H9 (cell line): ENCODE results near the gene SLC23A2. TPM values are rescaled to one million over a fixed set of nuclear protein-coding genes. Genes with fewer than 3 reads are reported as not detected.

Source experiments
- DNase-seq: peaks from one replicate; pipeline ENCODE4 v3.0.0-alpha.2; 2017
- H2AFZ ChIP-seq: one replicate; pipeline ENCODE4 v1.6.1; 2013; ENCODE audit warnings: mild to moderate bottlenecking, low read length, control low read depth, moderate library complexity
- H2AK5ac ChIP-seq: 2 replicates; pipeline ENCODE4 v1.6.1; 2013; ENCODE audit warnings: low read length, control low read depth, mixed read lengths; ENCODE audit not compliant: insufficient read length
- H2BK120ac ChIP-seq: one replicate; pipeline ENCODE4 v1.6.1; 2013; ENCODE audit warnings: low read depth, mild to moderate bottlenecking, low read length, control low read depth, inconsistent platforms; ENCODE audit not compliant: poor library complexity, severe bottlenecking
- H2BK12ac ChIP-seq: 2 replicates; pipeline ENCODE4 v1.6.1; 2013; ENCODE audit warnings: low read length, control low read depth, mixed read lengths, low read depth; ENCODE audit not compliant: insufficient read length
- H2BK15ac ChIP-seq: 2 replicates; pipeline ENCODE4 v1.6.1; 2013; ENCODE audit warnings: low read depth, low read length, control low read depth
- H2BK20ac ChIP-seq: one replicate; pipeline ENCODE4 v1.6.1; 2013; ENCODE audit warnings: low read depth, mild to moderate bottlenecking, low read length, control low read depth, inconsistent platforms; ENCODE audit not compliant: poor library complexity, severe bottlenecking
- H2BK5ac ChIP-seq: 2 replicates; pipeline ENCODE4 v1.6.1; 2013; ENCODE audit warnings: low read length, control low read depth, mixed read lengths; ENCODE audit not compliant: insufficient read length
- H3K14ac ChIP-seq: 2 replicates; pipeline ENCODE4 v1.6.1; 2013; ENCODE audit warnings: low read length, control low read depth; ENCODE audit not compliant: insufficient read depth
- H3K18ac ChIP-seq: 2 replicates; pipeline ENCODE4 v1.6.1; 2013; ENCODE audit warnings: low read depth, mild to moderate bottlenecking, mixed read lengths, low read length, control low read depth; ENCODE audit not compliant: insufficient read length
- H3K23ac ChIP-seq: 2 replicates; pipeline ENCODE4 v1.6.1; 2013; ENCODE audit warnings: low read length, control low read depth, mixed read lengths, low read depth; ENCODE audit not compliant: insufficient read length
- H3K23me2 ChIP-seq: 2 replicates; pipeline ENCODE4 v1.6.1; 2013; ENCODE audit warnings: low read depth, mild to moderate bottlenecking, mixed read lengths, low read length, control low read depth; ENCODE audit not compliant: insufficient read length, poor library complexity, severe bottlenecking
- H3K27ac ChIP-seq: 2 replicates; pipeline ENCODE4 v1.5.1; 2013; ENCODE audit warnings: low read length, control low read depth, mixed read lengths, low read depth; ENCODE audit not compliant: insufficient read length
- H3K27me3 ChIP-seq: 2 replicates; pipeline ENCODE4 v1.6.1; 2013; ENCODE audit warnings: low read length, control low read depth, inconsistent platforms; ENCODE audit not compliant: insufficient read depth
- H3K4ac ChIP-seq: 2 replicates; pipeline ENCODE4 v1.6.1; 2013; ENCODE audit warnings: low read depth, mild to moderate bottlenecking, control low read depth, inconsistent platforms, low read length, moderate library complexity
- H3K4me1 ChIP-seq: 2 replicates; pipeline ENCODE4 v1.6.1; 2013; ENCODE audit warnings: low read length, control low read depth, inconsistent platforms; ENCODE audit not compliant: insufficient read depth
- H3K4me2 ChIP-seq: 2 replicates; pipeline ENCODE4 v1.6.1; 2013; ENCODE audit warnings: low read length, control low read depth, mixed read lengths; ENCODE audit not compliant: insufficient read length, insufficient read depth
- H3K56ac ChIP-seq: 2 replicates; pipeline ENCODE4 v1.6.1; 2013; ENCODE audit warnings: low read depth, mild to moderate bottlenecking, mixed read lengths, low read length, control low read depth; ENCODE audit not compliant: insufficient read length
- H3K79me1 ChIP-seq: 2 replicates; pipeline ENCODE4 v1.6.1; 2013; ENCODE audit warnings: low read depth, mild to moderate bottlenecking, moderate library complexity, low read length, control low read depth, inconsistent platforms; ENCODE audit not compliant: insufficient read depth, poor library complexity, severe bottlenecking
- H3K79me2 ChIP-seq: 2 replicates; pipeline ENCODE4 v1.6.1; 2013; ENCODE audit warnings: low read length, control low read depth, inconsistent platforms; ENCODE audit not compliant: insufficient read depth
- H3K9ac ChIP-seq: 2 replicates; pipeline ENCODE4 v1.6.1; 2013; ENCODE audit warnings: low read length, control low read depth, mixed read lengths; ENCODE audit not compliant: insufficient read length; ENCODE audit errors: extremely low read depth
- H3K9me3 ChIP-seq: one replicate; pipeline ENCODE4 v1.6.1; 2013; ENCODE audit warnings: low read depth, low read length, inconsistent platforms; ENCODE audit not compliant: control insufficient read depth
- H3T11ph ChIP-seq: one replicate; pipeline ENCODE4 v1.6.1; 2013; ENCODE audit warnings: mild to moderate bottlenecking, low read length, control low read depth, inconsistent platforms
- H4K20me1 ChIP-seq: one replicate; pipeline ENCODE4 v1.6.1; 2013; ENCODE audit not compliant: control insufficient read depth, insufficient read length, insufficient read depth
- H4K5ac ChIP-seq: 2 replicates; pipeline ENCODE4 v1.6.1; 2013; ENCODE audit warnings: low read depth, mild to moderate bottlenecking, mixed read lengths, low read length, control low read depth; ENCODE audit not compliant: insufficient read length
- H4K8ac ChIP-seq: replicated peaks from 2 replicates; pipeline ENCODE4 v1.6.1; 2013; ENCODE audit warnings: low read length, control low read depth, mixed read lengths, low read depth; ENCODE audit not compliant: insufficient read length
- H4K91ac ChIP-seq: 2 replicates; pipeline ENCODE4 v1.6.1; 2013; ENCODE audit warnings: low read depth, mild to moderate bottlenecking, moderate library complexity, mixed read lengths, low read length, control low read depth; ENCODE audit not compliant: insufficient read length
- H3K27ac Mint-ChIP-seq, 3 experiments: 2 replicates in 2 of 3; 3 replicates in 1 of 3; pipeline ENCODE4 v1.8.0; 2020 to 2021; ENCODE audit warnings: mixed read lengths in 3 of 3, mild to moderate bottlenecking in 1 of 3, moderate library complexity in 1 of 3
- H3K27me3 Mint-ChIP-seq: 2 replicates; pipeline ENCODE4 v1.8.0; 2021; ENCODE audit warnings: low read depth, mild to moderate bottlenecking, moderate library complexity, mixed read lengths
- H3K36me3 Mint-ChIP-seq, 3 experiments: 2 replicates in 2 of 3; 3 replicates in 1 of 3; pipeline ENCODE4 v1.8.0; 2020 to 2021; ENCODE audit warnings: low read depth in 3 of 3, mixed read lengths in 3 of 3; ENCODE audit not compliant: insufficient read depth in 1 of 3
- H3K4me1 Mint-ChIP-seq, 2 experiments: 2 replicates each; pipeline ENCODE4 v1.8.0; 2020; ENCODE audit warnings: mixed read lengths in 2 of 2
- H3K4me3 Mint-ChIP-seq, 2 experiments: 2 replicates in 1 of 2; 3 replicates in 1 of 2; pipeline ENCODE4 v1.8.0; 2020 to 2021; ENCODE audit warnings: mild to moderate bottlenecking in 2 of 2, mixed read lengths in 2 of 2, moderate library complexity in 1 of 2
- H3K9me3 Mint-ChIP-seq, 2 experiments: 2 replicates in 1 of 2; 3 replicates in 1 of 2; pipeline ENCODE4 v1.8.0; 2020; ENCODE audit warnings: mild to moderate bottlenecking in 2 of 2, mixed read lengths in 2 of 2, moderate library complexity in 1 of 2
- WGBS: extraction: QIAGEN DNeasy Blood & Tissue Kit; methylation state at CpG from one replicate; pipeline ENCODE4 v1.1.7; 2013; ENCODE audit warnings: missing lambda C conversion rate, low lambda C conversion rate, mixed read lengths; ENCODE audit not compliant: insufficient read length; ENCODE audit errors: extremely low coverage; 5-methylcytosine and 5-hydroxymethylcytosine counted together
- total RNA-seq: library from RNA; stranded (reverse); gene quantifications from 2 replicates; pipeline ENCODE4 v1.2.1, GENCODE V29; 2021
- TF ChIP-seq, protein P1 (sequence below): fragments of 200-600 bp; sonication (generic); conservative IDR thresholded peaks from 3 replicates; pipeline ENCODE4 v1.8.0; 2021; ENCODE audit warnings: antibody characterized with exemption, mild to moderate bottlenecking

SLC23A2 gene
- total RNA-seq, 1 experiment from 2014 or later, result 16.5 TPM

GRCh38 chr20:4987130-4987529 lies 14.2 kb downstream of the SLC23A2 start:
- H4K20me1 ChIP-seq, result no peaks in the 10 kb centered on the region
- H3K79me1 ChIP-seq, result peaks cover 3% of the 10 kb centered on the region
- H3K4me1 ChIP-seq, result no peaks in the 10 kb centered on the region
- peaks cover 11 to 17% of the 10 kb centered on the region in 2 experiments for H3K4me1 Mint-ChIP-seq
- no peak overlapping the region for H3K27ac ChIP-seq
- H3K9me3 Mint-ChIP-seq, result no peaks in the 10 kb centered on the region
- no peaks in the 10 kb centered on the region for H3K79me2 ChIP-seq
- DNase-seq, result no peak
- H3K23me2 ChIP-seq, result no peaks in the 10 kb centered on the region
- no peak overlapping the region for H3K56ac ChIP-seq
- no peak overlapping the region for H4K5ac ChIP-seq
- no peak overlapping the region for H4K91ac ChIP-seq
- H3K27me3 Mint-ChIP-seq, result no peaks in the 10 kb centered on the region
- no peak overlapping the region for H3K18ac ChIP-seq
- no peak overlapping the region for H2BK20ac ChIP-seq
- no peak overlapping the region for H2BK120ac ChIP-seq
- no peak overlapping the region for H2AK5ac ChIP-seq
- H3K9ac ChIP-seq, result no peak overlapping the region
- H3K4me2 ChIP-seq, result no peak overlapping the region
- no peak overlapping the region for H3K23ac ChIP-seq
- H3T11ph ChIP-seq, result no peak overlapping the region
- no CpG with 5 or more reads among the region's 6 CpGs for WGBS
- no peak overlapping the region for H2AFZ ChIP-seq
- peak overlapping the region in 2 of 3 experiments; percentile 29 to 78; a peak in 4 of 7 replicates for H3K27ac Mint-ChIP-seq
- no peak overlapping the region for H4K8ac ChIP-seq
- no peaks in the 10 kb centered on the region for H3K9me3 ChIP-seq
- no peak overlapping the region for H2BK5ac ChIP-seq
- H2BK15ac ChIP-seq, result no peak overlapping the region
- peaks cover 0 to 2% (median 0%) of the 10 kb centered on the region in 3 experiments; a peak in 1 of 7 replicates for H3K36me3 Mint-ChIP-seq
- no peak overlapping the region for H3K14ac ChIP-seq
- no peak overlapping the region for H3K4ac ChIP-seq
- H3K27me3 ChIP-seq, result no peaks in the 10 kb centered on the region
- no peak overlapping the region for H3K4me3 Mint-ChIP-seq
- no peak overlapping the region for H2BK12ac ChIP-seq
- TF ChIP-seq, protein P1, sequence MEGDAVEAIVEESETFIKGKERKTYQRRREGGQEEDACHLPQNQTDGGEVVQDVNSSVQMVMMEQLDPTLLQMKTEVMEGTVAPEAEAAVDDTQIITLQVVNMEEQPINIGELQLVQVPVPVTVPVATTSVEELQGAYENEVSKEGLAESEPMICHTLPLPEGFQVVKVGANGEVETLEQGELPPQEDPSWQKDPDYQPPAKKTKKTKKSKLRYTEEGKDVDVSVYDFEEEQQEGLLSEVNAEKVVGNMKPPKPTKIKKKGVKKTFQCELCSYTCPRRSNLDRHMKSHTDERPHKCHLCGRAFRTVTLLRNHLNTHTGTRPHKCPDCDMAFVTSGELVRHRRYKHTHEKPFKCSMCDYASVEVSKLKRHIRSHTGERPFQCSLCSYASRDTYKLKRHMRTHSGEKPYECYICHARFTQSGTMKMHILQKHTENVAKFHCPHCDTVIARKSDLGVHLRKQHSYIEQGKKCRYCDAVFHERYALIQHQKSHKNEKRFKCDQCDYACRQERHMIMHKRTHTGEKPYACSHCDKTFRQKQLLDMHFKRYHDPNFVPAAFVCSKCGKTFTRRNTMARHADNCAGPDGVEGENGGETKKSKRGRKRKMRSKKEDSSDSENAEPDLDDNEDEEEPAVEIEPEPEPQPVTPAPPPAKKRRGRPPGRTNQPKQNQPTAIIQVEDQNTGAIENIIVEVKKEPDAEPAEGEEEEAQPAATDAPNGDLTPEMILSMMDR, result no peak
